Measurements from ENCODE around the gene MYBPC2. TPM values are rescaled to one million over a fixed set of nuclear protein-coding genes. Genes with fewer than 3 reads are reported as not detected.

MYBPC2 gene
- total RNA-seq, 1 donor: not detected

- H4K20me1 ChIP-seq (ENCODE audit: insufficient read depth, low read length): no peaks in the 10 kb centered on the region
- DNase-seq (ENCODE audit: insufficient read length, low spot score, missing footprints): peak; percentile 88
These were observed 81.2 kb downstream of the MYBPC2 start, which contains the start of gene ASPDH for GRCh38 chr19:50513746-50514345. ASPDH (minus strand) TSS chr19:50513913; CDS start chr19:50513823, 90 bp downstream.

GRCh38 chr19:50514346-50515167, 81.9 kb downstream of the MYBPC2 start:
- H3K4me1 ChIP-seq (ENCODE audit: insufficient read depth, low read length): peaks cover 8% of the 10 kb centered on the region
- no peak for TF ChIP-seq CTCF (IDR thresholded peaks at IDR 0.05; ENCODE audit: extremely low read depth, low read depth, low read length)
- H3K79me2 ChIP-seq (ENCODE audit: insufficient read depth, low read length): peaks cover 8% of the 10 kb centered on the region
- peak; percentile 88 for DNase-seq (ENCODE audit: insufficient read length, low spot score, missing footprints)
- no peaks in the 10 kb centered on the region for H4K20me1 ChIP-seq (ENCODE audit: insufficient read depth, low read length)
- H3K36me3 ChIP-seq (ENCODE audit: insufficient read depth, low read length): no peaks in the 10 kb centered on the region
- no peak overlapping the region for H3K4me3 ChIP-seq (ENCODE audit: insufficient read depth, low read length)
- H2AFZ ChIP-seq (ENCODE audit: low read length): no peak overlapping the region
- no peaks in the 10 kb centered on the region for H3K27me3 ChIP-seq (ENCODE audit: insufficient read depth, low read length)
- no peak overlapping the region for H3K4me2 ChIP-seq (ENCODE audit: insufficient read depth, low read length)
- H3K9me3 ChIP-seq (ENCODE audit: low read depth, low read length): no peaks in the 10 kb centered on the region
- no peak overlapping the region for H3K27ac ChIP-seq (ENCODE audit: low read depth, low read length)

More at GRCh38 chr19:50513746-50514345, 81.2 kb downstream of the MYBPC2 start, which contains the start of gene ASPDH:
- H3K27me3 ChIP-seq (ENCODE audit: insufficient read depth, low read length): no peaks in the 10 kb centered on the region
- H2AFZ ChIP-seq (ENCODE audit: low read length): no peak within 1 kb of the TSS
- H3K36me3 ChIP-seq (ENCODE audit: insufficient read depth, low read length): no peaks in the 10 kb centered on the region
- H3K27ac ChIP-seq (ENCODE audit: low read depth, low read length): no peak within 1 kb of the TSS
- no peak within 1 kb of the TSS for H3K4me3 ChIP-seq (ENCODE audit: insufficient read depth, low read length)
- no peaks in the 10 kb centered on the region for H3K9me3 ChIP-seq (ENCODE audit: low read depth, low read length)
- no peak within 1 kb of the TSS for H3K4me2 ChIP-seq (ENCODE audit: insufficient read depth, low read length)
- TF ChIP-seq CTCF (IDR thresholded peaks at IDR 0.05; ENCODE audit: extremely low read depth, low read depth, low read length): no peak
- H3K79me2 ChIP-seq (ENCODE audit: insufficient read depth, low read length): peaks cover 8% of the 10 kb centered on the region
- peaks cover 8% of the 10 kb centered on the region for H3K4me1 ChIP-seq (ENCODE audit: insufficient read depth, low read length)

GRCh38 chr19:50515168-50515561, 82.5 kb downstream of the MYBPC2 start:
- no peak for TF ChIP-seq CTCF (IDR thresholded peaks at IDR 0.05; ENCODE audit: extremely low read depth, low read depth, low read length)

More at GRCh38 chr19:50515168-50515561, 82.5 kb downstream of the MYBPC2 start:
- DNase-seq (ENCODE audit: insufficient read length, low spot score, missing footprints): peak; percentile 76
- H3K9me3 ChIP-seq (ENCODE audit: low read depth, low read length): no peaks in the 10 kb centered on the region
- no peak overlapping the region for H3K4me2 ChIP-seq (ENCODE audit: insufficient read depth, low read length)
- peaks cover 6% of the 10 kb centered on the region for H3K79me2 ChIP-seq (ENCODE audit: insufficient read depth, low read length)
- no peak overlapping the region for H3K27ac ChIP-seq (ENCODE audit: low read depth, low read length)
- no peaks in the 10 kb centered on the region for H3K27me3 ChIP-seq (ENCODE audit: insufficient read depth, low read length)
- H3K4me3 ChIP-seq (ENCODE audit: insufficient read depth, low read length): no peak overlapping the region
- H3K36me3 ChIP-seq (ENCODE audit: insufficient read depth, low read length): no peaks in the 10 kb centered on the region
- no peak overlapping the region for H2AFZ ChIP-seq (ENCODE audit: low read length)
- peaks cover 4% of the 10 kb centered on the region for H3K4me1 ChIP-seq (ENCODE audit: insufficient read depth, low read length)
- no peaks in the 10 kb centered on the region for H4K20me1 ChIP-seq (ENCODE audit: insufficient read depth, low read length)

Other genes starting within 250 kb of the MYBPC2 start
- under 0.01 TPM in 1 of 2 replicates, not detected in the other for gene MYH14, start 229.3 kb upstream of the MYBPC2 start, total RNA-seq
- gene KCNC3, start 103.5 kb upstream of the MYBPC2 start, total RNA-seq: under 0.01 TPM in 1 of 2 replicates, not detected in the other
- under 0.01 and 0.29 TPM in 2 replicates for gene NAPSA, start 67.3 kb upstream of the MYBPC2 start, total RNA-seq
- 91.1 and 113 TPM in 2 replicates for gene NR1H2, start 56.4 kb upstream of the MYBPC2 start, total RNA-seq
- gene POLD1, start 48.5 kb upstream of the MYBPC2 start, total RNA-seq: 14.7 and 15.6 TPM in 2 replicates
- gene SPIB, start 14.0 kb upstream of the MYBPC2 start, total RNA-seq: 0.36 TPM in 1 of 2 replicates, not detected in the other
- 47.1 and 56.5 TPM in 2 replicates for gene EMC10, start 43.6 kb downstream of the MYBPC2 start, total RNA-seq
- gene GARIN5A, start 44.0 kb downstream of the MYBPC2 start, total RNA-seq: 0.29 and 0.36 TPM in 2 replicates
- 19.4 and 22.8 TPM in 2 replicates for gene JOSD2, start 78.3 kb downstream of the MYBPC2 start, total RNA-seq
- not detected in 2 replicates for gene ASPDH, start 81.0 kb downstream of the MYBPC2 start, total RNA-seq
- gene LRRC4B, start 135.5 kb downstream of the MYBPC2 start, total RNA-seq: not detected in 2 replicates
- 0.36 TPM in 1 of 2 replicates, not detected in the other for gene SYT3, start 207.0 kb downstream of the MYBPC2 start, total RNA-seq
- not detected in 2 replicates for gene C19orf81, start 216.6 kb downstream of the MYBPC2 start, total RNA-seq

Measured in osteoblast (primary cell).